Cardiac septum (tissue), 1 donor: Measurements from ENCODE around the gene GRAMD2B. TPM values are rescaled to one million over a fixed set of nuclear protein-coding genes. Genes with fewer than 3 reads are reported as not detected.

ENCODE experiments used
- DNase-seq: peaks from one replicate; pipeline ENCODE4 v3.0.0-alpha.2; 2020; ENCODE audit warnings: low spot score
- intact Hi-C: fragments of 100-400 bp; cut with DNase I; formaldehyde crosslinking; loops from one replicate; pipeline ENCODE4 v1.14.0; 2022
- total RNA-seq: library from RNA; stranded (reverse); fragmentation: NEBNext Ultra II Directional; extraction: Animal tissue kit (Norgen Biotek cat#: 25700); gene quantifications from one replicate; pipeline ENCODE4 v1.2.1, GENCODE V29; 2021
- donor health status: DM: no; HTN: no; CAD: no.

The GRAMD2B gene
- total RNA-seq, 1 donor from 2014 or later, result 33.4 TPM

DNA sequence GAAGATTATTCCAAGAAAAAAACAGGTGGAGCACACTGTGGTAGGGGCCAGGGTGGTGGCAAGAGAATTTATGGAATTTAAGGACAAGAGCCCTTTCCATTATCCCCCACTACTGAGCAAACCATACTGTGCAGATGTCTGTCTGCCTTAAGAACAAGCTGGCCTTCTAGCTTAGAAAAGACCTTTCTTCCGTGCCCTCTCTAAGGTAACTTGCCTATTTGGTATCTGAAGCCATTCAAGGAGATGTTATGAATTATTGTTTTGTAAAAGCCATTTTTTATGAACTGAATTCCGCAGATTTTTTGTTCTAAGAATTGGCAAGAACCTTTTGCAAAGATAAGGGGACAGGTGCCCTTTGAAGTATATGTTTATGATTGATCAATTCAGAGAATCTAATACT is 20.9 kb downstream of the GRAMD2B start:
- intact Hi-C loops, result no loop called here

DNA sequence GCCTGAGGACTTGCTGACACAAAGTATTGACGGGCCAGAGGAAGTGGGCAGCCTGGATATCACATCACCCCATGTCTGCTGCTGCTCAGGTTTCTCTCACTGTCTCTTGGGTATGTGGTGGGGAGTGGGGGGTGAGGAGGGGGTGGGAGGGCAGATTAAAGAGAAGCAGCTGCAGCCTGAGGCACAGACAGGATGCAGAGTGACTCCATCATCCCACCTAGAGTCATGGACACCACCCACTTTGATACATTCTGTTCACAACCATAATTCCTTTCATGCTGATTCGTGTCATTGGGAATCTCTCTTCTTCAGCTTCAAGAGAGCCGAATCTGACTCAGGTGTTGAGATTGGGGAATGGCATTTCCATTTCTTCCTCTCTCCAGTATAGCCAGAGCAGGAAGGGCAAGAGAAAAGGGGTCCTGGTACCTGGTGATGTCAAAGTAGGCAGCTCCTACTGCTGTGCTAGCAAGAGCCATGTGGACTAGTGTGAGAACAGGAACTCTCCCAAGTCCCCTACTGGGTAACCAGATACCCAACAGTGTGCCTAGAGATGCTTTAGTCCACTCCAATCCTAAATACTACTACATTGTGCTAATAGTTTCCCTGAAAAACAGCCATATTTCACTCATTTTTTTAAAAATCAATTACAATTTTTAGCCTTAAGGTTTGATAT is 22.4 kb downstream of the GRAMD2B start:
- intact Hi-C loops, result no loop called here
- DNase-seq, result no peak

More for the DNA sequence above, 20.9 kb downstream of the GRAMD2B start:
- DNase-seq, result no peak

GRCh38 chr5:126446498-126447224 is 23.5 kb downstream of the GRAMD2B start:
- intact Hi-C loops, result no loop called here
- DNase-seq, result no peak

- intact Hi-C loops, result no loop called here
- no peak for DNase-seq
These were observed 25.5 kb downstream of the GRAMD2B start for GRCh38 chr5:126448720-126449119.

- intact Hi-C loops, result no loop called here
- no peak for DNase-seq
These were observed 26.6 kb downstream of the GRAMD2B start for GRCh38 chr5:126449751-126450271.

DNA sequence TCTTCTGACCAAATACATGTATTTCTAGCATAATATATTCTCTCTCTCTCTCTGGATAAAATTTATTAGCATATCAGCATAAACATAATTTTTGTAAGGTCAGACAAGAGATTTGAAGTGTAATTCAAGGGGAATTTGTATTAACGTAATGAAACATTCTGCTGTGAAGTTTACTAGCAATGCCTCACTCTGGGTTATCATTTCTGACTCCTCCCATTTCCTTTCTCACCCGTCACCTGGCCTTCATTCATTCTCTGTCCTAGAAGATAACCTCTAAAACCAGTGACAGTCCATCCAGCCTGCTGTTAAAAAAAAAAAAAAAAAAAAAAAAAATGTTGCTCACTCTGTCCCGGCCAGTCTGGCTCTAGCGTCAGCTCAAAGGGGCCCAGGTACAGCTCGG is 27.1 kb downstream of the GRAMD2B start:
- intact Hi-C loops, result no loop called here
- no peak for DNase-seq

- intact Hi-C loops, result no loop called here
- DNase-seq, result no peak
These were observed 27.7 kb downstream of the GRAMD2B start for GRCh38 chr5:126450907-126451306.

- DNase-seq, result no peak
- intact Hi-C loops, result no loop called here
These were observed 29.3 kb downstream of the GRAMD2B start for GRCh38 chr5:126452477-126452876.

- no peak for DNase-seq
- intact Hi-C loops, result no loop called here
These were observed 30.9 kb downstream of the GRAMD2B start for GRCh38 chr5:126454081-126454480.

GRCh38 chr5:126454535-126454934 is 31.3 kb downstream of the GRAMD2B start:
- DNase-seq, result no peak
- intact Hi-C loops, result no loop called here

DNA sequence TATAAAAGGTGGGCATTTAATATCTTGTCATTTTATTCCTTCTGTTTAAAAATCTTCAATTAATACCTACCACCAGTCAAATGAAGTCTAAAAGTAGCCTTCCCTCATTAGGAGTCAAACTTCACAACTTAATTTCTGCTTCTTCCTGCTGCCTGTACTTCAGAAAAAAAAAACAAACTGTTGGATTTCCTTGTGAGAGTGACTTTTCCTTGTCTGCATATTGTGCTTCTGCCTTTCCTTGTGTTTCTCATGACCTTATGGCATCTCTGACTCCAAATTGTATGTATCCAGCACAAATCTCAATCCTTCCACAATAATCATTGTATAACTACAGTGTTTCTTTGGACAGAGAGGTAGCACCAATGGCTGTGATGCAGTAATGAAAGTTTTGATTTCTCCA is 32.1 kb downstream of the GRAMD2B start:
- intact Hi-C loops, result no loop called here

DNA sequence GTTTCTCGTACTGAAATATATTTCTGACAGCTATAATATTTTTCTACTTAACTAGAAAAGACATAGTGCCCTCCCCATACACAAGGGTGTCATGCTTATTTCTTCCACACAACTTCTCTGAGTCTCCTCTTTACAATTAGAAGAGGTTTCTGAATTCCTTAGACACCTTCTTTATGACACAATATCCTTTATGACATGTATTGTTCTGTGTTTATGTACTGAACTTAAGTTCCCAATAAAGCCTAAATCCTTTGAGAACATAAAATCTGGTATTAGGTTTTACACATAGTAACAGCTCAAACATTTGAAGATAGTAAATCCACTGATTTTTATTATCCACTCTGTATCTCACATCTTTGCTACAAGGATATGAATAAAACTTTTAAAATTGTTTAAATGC is 32.5 kb downstream of the GRAMD2B start:
- no peak for DNase-seq
- intact Hi-C loops, result no loop called here

More for the DNA sequence above, 32.1 kb downstream of the GRAMD2B start:
- DNase-seq, result no peak

- DNase-seq, result no peak
- intact Hi-C loops, result no loop called here
These were observed 33.1 kb downstream of the GRAMD2B start for GRCh38 chr5:126456217-126456820.

GRCh38 chr5:126460459-126460858 is 37.2 kb downstream of the GRAMD2B start:
- DNase-seq, result no peak
- intact Hi-C loops, result no loop called here

DNA sequence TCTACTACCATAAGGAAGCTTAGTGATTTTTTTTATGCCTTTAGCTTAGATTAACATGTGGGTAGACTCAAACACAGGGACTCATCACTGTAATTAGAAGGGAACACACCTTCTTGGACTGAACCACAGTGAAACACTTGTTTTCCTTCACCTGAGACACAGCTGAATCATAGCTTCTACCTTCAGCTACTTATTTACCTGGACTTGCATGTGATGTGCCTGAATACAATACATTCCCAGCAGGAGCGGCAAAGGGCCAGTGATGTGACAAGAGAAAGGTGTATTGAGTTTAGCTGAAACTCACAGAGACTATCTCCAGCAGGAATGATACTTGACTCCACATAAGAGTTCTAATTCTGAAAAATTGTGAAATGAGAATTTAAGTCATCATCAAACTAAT is 37.8 kb downstream of the GRAMD2B start:
- intact Hi-C loops, result no loop called here
- DNase-seq, result no peak

DNA sequence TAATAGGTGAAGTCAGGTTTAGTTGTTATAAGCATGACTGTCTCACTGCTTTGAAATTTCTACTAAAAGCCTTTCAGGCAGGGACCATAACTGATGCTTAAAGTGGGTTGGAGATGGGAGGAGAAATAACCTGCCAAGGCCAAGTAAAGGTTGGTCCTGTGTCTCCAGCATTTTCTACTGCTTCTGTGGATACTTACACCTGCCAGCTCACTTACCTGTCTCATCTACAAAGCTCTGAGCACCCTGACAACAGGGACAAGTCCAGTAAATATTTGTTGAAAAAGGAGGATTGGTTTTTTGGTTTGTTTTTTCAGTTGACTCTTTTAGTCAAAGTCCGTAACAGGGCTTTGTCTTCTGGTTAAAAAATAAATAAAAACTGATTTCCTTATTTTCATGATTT is 38.6 kb downstream of the GRAMD2B start:
- DNase-seq, result no peak
- intact Hi-C loops, result no loop called here

DNA sequence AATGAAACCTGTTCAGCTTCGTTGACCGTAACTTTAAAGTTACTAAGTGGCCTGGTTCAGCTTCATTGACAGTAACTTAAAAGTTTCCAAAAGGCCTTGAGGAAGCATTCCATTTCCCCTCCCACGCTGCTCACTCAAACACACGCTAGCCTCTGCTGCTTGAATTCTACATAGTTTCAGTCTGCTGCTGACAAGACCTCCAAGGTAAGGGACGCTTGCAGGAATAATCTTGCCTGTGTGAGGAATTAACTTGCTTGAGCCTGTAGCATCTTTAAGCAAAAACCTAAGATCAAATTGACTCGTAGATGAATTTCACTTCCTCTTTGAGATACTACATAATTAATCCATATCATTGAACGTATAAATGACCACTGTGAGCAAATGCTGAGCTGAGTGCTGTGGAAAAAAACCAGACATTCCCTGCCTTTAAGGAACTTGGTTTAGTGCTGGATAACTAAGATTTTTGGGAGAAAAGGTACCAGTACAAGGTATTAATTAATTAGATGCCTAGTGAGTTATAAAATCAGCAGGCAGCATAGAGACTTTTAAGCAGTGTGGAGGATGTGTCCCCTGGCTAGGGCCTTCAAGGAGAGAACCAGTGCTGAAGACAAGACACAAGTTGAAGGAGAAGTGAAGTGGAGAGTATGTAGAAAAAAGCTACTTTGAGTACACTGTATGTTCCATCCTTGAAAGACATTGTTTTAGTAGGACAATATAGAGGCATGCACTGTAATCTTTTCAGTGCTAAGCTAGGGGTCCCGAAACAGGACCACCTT is 39.2 kb downstream of the GRAMD2B start:
- no peak for DNase-seq
- intact Hi-C loops, result no loop called here

GRCh38 chr5:126464016-126464415 is 40.8 kb downstream of the GRAMD2B start:
- no peak for DNase-seq
- intact Hi-C loops, result no loop called here

- no peak for DNase-seq
- intact Hi-C loops, result no loop called here
These were observed 41.8 kb downstream of the GRAMD2B start for GRCh38 chr5:126464959-126465358.

GRCh38 chr5:126468091-126468490 is 44.9 kb downstream of the GRAMD2B start:
- intact Hi-C loops, result no loop called here
- DNase-seq, result no peak
